ENCODE data around the gene ITPR1.

- TF ChIP-seq CTCF (conservative IDR thresholded peaks at IDR 0.05 in 1 of 2, IDR thresholded peaks at IDR 0.05 in 1 of 2; ENCODE audit: extremely low read depth in 1 of 2, insufficient read depth in 1 of 2, low read depth in 1 of 2, low read length in 2 of 2), result no peak
- TF ChIP-seq EZH2 (IDR thresholded peaks at IDR 0.05; ENCODE audit: borderline replicate concordance, low read length), result no peak
Observed at GRCh38 chr3:4511491-4512262, 18.5 kb downstream of the ITPR1 start.
